ENCODE data around the gene TET2. TPM values are rescaled to one million over a fixed set of nuclear protein-coding genes. Genes with fewer than 3 reads are reported as not detected.

TET2 gene
- total RNA-seq, 1 donor from 2014 or later: 10.3 TPM

DNA sequence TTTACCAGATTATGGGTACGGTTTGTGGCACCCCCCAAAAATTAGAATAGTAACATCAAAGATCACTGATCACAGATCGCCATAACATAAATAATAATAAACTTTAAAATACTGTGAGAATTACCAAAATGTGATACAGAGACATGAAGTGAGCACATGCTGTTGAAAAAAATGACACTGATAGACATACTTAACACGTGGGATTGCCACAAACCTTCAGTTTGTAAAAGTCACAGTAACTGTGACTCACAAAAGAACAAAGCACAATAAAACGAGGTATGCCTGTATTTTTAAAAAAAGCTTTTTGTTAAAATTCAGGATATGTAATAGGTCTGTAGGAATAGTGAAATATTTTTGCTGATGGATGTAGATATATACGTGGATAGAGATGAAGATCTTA lies 93.4 kb downstream of the TET2 start:
- TF ChIP-seq, protein P1, sequence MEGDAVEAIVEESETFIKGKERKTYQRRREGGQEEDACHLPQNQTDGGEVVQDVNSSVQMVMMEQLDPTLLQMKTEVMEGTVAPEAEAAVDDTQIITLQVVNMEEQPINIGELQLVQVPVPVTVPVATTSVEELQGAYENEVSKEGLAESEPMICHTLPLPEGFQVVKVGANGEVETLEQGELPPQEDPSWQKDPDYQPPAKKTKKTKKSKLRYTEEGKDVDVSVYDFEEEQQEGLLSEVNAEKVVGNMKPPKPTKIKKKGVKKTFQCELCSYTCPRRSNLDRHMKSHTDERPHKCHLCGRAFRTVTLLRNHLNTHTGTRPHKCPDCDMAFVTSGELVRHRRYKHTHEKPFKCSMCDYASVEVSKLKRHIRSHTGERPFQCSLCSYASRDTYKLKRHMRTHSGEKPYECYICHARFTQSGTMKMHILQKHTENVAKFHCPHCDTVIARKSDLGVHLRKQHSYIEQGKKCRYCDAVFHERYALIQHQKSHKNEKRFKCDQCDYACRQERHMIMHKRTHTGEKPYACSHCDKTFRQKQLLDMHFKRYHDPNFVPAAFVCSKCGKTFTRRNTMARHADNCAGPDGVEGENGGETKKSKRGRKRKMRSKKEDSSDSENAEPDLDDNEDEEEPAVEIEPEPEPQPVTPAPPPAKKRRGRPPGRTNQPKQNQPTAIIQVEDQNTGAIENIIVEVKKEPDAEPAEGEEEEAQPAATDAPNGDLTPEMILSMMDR (IDR thresholded peaks at IDR 0.05; ENCODE audit: insufficient read depth, low read length, severe bottlenecking): no peak
- no peak overlapping the region for H3K4me3 ChIP-seq (ENCODE audit: low read depth, low read length)
- peaks cover 1% of the 10 kb centered on the region for H3K36me3 ChIP-seq (ENCODE audit: control insufficient read depth, insufficient read depth, low read length)
- H3K27me3 ChIP-seq (ENCODE audit: control insufficient read depth, insufficient read depth, low read length): no peaks in the 10 kb centered on the region
- DNase-seq (ENCODE audit: low read depth) (no peak), FAIRE-seq (no peak)

DNA sequence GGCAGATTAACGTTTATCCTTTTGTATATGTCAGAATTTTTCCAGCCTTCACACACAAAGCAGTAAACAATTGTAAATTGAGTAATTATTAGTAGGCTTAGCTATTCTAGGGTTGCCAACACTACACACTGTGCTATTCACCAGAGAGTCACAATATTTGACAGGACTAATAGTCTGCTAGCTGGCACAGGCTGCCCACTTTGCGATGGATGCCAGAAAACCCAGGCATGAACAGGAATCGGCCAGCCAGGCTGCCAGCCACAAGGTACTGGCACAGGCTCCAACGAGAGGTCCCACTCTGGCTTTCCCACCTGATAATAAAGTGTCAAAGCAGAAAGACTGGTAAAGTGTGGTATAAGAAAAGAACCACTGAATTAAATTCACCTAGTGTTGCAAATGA lies 94.8 kb downstream of the TET2 start:
- H3K27me3 ChIP-seq (ENCODE audit: control insufficient read depth, insufficient read depth, low read length): no peaks in the 10 kb centered on the region
- FAIRE-seq (no peak), DNase-seq (ENCODE audit: low read depth) (no peak)
- H3K4me3 ChIP-seq (ENCODE audit: low read depth, low read length): no peak overlapping the region
- H3K36me3 ChIP-seq (ENCODE audit: control insufficient read depth, insufficient read depth, low read length): no peaks in the 10 kb centered on the region
- TF ChIP-seq, protein P1 (IDR thresholded peaks at IDR 0.05; ENCODE audit: insufficient read depth, low read length, severe bottlenecking): no peak

DNA sequence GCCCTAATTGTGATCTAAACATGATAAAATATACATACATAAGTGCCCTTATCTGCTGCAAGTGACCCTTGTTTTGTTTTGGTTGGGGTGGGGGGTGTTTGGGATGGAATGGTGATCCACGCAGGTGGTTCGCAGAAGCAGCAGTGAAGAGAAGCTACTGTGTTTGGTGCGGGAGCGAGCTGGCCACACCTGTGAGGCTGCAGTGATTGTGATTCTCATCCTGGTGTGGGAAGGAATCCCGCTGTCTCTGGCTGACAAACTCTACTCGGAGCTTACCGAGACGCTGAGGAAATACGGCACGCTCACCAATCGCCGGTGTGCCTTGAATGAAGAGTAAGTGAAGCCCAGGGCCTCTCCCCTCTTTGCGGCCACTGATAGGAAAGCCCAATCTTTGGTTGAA lies 96.8 kb downstream of the TET2 start:
- TF ChIP-seq, protein P1 (IDR thresholded peaks at IDR 0.05; ENCODE audit: insufficient read depth, low read length, severe bottlenecking): no peak
- FAIRE-seq (no peak), DNase-seq (ENCODE audit: low read depth) (no peak)
- Histone ChIP-seq H3K4me3 (ENCODE audit: low read depth, low read length) (no peak overlapping the region), H3K36me3 (ENCODE audit: control insufficient read depth, insufficient read depth, low read length) (no peaks in the 10 kb centered on the region), H3K27me3 (ENCODE audit: control insufficient read depth, insufficient read depth, low read length) (no peaks in the 10 kb centered on the region)

DNA sequence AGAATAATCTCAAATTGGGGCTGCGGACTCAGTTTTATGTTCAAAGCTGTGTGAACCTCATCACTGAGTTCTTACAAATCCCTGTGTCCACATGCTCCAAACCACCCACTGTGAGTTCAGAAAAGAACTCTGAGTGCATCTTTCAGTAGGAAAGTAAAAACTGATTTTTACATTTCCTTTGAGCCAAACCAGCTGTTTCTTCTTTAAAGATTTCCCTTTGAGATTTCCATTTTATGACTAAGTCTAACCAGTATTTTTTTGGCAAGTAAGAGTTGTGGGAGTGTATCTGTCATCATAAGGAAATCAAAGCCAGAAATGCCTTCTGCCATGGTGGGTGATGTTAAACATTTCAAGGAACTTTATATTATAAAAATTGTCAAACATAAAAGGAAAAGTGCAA lies 100.0 kb downstream of the TET2 start:
- Histone ChIP-seq H3K27me3 (ENCODE audit: control insufficient read depth, insufficient read depth, low read length) (no peaks in the 10 kb centered on the region), H3K4me3 (ENCODE audit: low read depth, low read length) (no peak overlapping the region), H3K36me3 (ENCODE audit: control insufficient read depth, insufficient read depth, low read length) (no peaks in the 10 kb centered on the region)
- FAIRE-seq (no peak), DNase-seq (ENCODE audit: low read depth) (no peak)
- TF ChIP-seq, protein P1 (IDR thresholded peaks at IDR 0.05; ENCODE audit: insufficient read depth, low read length, severe bottlenecking): no peak

DNA sequence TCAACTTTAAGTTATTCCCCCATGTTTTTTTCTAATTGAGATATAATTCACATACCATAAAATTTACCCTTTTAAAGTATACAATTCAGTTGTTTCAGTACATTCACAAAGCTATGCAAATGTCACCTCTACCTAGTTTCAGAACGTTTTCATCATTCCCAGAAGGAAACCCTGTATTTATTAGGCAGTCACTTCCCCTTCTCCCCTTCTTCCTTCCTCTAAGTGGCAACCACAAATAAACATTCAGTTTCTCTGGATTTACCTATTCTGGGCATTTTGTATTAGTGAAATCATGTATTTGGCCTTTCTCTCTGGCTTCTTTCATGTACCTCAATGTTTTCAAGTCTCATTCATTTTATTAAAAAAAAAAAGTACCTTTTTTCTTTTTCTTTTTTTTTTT lies 101.9 kb downstream of the TET2 start:
- TF ChIP-seq, protein P1 (IDR thresholded peaks at IDR 0.05; ENCODE audit: insufficient read depth, low read length, severe bottlenecking): no peak
- Histone ChIP-seq H3K36me3 (ENCODE audit: control insufficient read depth, insufficient read depth, low read length) (no peaks in the 10 kb centered on the region), H3K4me3 (ENCODE audit: low read depth, low read length) (no peak overlapping the region), H3K27me3 (ENCODE audit: control insufficient read depth, insufficient read depth, low read length) (no peaks in the 10 kb centered on the region)
- DNase-seq (ENCODE audit: low read depth): no peak
- FAIRE-seq: no peak

DNA sequence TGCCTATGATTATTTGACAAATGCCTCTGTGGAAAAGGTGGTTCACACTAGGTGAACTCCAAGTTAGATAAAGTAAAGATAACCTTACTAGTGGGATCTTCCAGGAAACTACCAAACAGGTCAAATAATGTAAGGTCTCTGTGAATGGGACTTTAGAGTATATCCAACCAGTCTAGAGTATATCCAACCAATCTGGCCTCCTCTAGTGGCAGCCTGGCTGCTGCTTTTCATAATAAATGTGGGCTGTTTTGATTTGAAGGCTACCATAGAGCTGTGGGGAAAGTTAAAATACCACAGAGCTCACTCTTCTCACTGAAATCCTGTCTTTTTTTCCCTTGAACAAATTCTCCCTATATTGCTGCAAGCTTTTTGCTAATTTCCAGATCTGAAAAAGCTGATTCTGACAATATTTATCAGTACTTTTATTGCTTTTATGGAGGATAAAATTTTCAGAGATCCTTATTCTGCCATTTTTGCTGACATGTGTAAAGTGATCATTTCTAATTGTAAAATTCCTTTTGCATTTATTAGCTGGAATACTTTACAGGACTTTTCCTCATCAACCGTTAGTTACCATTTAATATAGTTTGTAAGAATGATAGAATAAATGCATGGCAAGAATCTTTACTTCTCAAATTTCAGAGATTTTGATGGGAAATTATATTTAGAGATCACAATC lies 111.3 kb downstream of the TET2 start:
- DNase-seq (ENCODE audit: low read depth) (no peak), FAIRE-seq (no peak)
- Histone ChIP-seq H3K4me3 (ENCODE audit: low read depth, low read length) (no peak overlapping the region), H3K36me3 (ENCODE audit: control insufficient read depth, insufficient read depth, low read length) (no peaks in the 10 kb centered on the region), H3K27me3 (ENCODE audit: control insufficient read depth, insufficient read depth, low read length) (no peaks in the 10 kb centered on the region)
- TF ChIP-seq, protein P1 (IDR thresholded peaks at IDR 0.05; ENCODE audit: insufficient read depth, low read length, severe bottlenecking): peak; percentile 23
